Epidermal melanocyte (primary cell): ENCODE data around the gene ADISSP.
A peak's percentile ranks its signal among the peaks of the same experiment; 100 is the strongest.
"Not testable (repeated sequence)": the region's sequence is repeated elsewhere in the genome, so short reads cannot be mapped to it uniquely, and the experiment has no call there.

ENCODE experiments used
- DNase-seq: peaks from one replicate; pipeline ENCODE4 v3.0.0; 2011; ENCODE audit warnings: low spot score; ENCODE audit not compliant: insufficient read length

ADISSP gene

DNA sequence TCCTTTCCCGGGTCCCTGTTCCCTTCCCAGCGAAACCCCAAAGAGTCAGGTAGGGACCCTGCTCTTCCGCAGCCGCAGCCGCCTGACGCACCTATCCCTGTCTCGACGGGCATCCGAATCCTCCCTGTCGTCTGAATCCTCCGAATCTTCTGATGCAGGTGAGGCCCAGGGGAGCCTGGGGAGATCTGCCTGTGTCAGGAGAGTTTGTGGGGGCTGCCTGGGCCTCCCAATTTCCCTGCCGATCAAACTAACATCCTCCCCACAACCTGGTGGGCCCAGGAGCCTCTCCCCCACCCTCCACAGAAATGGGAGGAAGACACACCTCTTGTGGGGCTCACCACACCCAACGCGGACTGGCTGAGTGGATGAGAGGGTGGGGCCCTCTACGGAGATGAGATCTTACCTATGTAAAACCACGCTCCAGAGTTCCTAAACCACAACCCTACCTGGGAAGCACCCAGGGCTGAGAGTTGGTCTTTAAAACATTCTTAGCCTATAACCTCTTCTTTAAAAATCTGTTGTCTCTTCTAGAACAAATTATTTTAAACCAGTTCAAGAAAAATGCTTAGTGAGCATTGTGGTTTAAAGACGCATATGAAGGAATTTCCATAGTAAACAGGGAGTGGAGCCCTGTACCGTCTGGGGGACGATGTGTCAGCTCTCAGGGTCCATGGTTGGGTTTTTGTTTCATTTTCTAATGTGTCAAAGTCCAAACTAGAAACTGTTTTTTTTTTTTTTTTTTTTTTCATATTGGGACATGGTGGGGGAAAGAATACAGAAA is 30.2 kb upstream of the ADISSP start:
- DNase-seq = no peak

DNA sequence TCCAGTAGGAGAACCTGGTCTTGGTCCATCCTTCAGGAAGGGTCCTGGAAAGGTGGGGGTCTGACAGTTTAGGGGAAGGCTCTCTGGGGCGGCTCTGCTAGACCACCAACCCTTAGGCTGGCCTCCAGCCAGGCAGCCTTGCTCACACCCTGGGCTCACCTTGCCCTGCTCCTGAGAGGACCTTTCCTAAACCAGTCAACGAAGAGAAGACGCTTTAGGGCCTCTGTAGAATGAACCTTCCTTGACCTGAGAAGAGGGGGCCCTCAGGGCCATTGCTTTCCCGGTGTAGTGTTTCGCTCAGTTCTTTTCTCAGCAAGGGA is 29.6 kb upstream of the ADISSP start:
- no peak for DNase-seq

DNA sequence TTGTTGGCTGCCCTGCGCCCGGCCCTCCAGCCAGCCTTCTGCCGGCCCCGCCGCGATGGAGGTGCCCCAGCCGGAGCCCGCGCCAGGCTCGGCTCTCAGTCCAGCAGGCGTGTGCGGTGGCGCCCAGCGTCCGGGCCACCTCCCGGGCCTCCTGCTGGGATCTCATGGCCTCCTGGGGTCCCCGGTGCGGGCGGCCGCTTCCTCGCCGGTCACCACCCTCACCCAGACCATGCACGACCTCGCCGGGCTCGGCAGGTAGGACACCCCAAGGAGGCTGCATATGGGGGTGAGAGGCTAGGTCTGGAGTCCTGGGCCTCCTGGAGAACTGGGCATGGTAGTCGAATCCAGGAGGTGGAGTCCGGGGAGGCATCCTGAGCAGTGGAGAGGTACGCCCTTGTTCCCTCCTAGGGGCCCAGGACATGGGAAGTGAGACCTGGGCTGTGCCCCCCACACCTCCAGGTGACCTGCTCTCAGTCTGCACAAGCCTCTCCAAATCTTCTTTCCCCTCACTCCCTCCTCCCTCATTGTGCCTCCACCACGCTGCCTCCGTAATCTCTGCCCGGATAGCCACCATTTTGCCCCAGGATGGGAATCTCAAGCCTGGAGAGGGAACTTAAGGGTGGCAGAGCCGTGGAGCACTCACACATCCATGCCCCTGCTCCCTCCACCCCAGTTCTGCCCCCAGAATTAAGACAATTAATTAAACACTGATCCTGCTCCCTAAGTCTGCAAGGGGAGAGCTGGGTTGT is 29.1 kb upstream of the ADISSP start:
- no peak for DNase-seq

- peak; percentile 96 for DNase-seq
Observed at GRCh38 chr20:3795511-3796468, 28.2 kb upstream of the ADISSP start, which contains the start of gene CDC25B. Gene CDC25B (plus strand): TSS chr20:3796310. CDS start chr20:3796532, 222 bp downstream.

- no peak for DNase-seq
Observed at GRCh38 chr20:3794701-3795420, 27.3 kb upstream of the ADISSP start.

- DNase-seq = not testable (repeated sequence)
Observed at GRCh38 chr20:3794168-3794567, 26.6 kb upstream of the ADISSP start.

DNA sequence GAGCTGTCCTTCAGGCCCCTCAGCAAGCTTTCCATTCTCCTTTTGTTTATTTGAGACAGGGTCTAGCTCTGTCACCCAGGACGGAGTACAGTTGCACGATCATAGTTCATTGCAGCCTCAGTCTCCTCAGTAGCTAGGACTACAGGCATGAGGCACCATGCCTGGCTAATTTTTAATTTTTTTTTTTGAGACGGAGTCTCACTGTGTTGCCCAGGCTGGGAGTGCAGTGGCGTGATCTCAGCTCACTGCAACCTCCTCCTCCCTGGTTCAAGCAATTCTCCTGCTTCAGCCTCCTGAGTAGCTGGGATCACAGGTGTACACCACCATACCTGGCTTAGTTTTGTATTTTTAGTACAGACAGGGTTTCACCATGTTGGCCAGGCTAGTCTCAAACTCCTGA is 21.6 kb upstream of the ADISSP start:
- not testable (repeated sequence) for DNase-seq

GRCh38 chr20:3788685-3789155 is 21.2 kb upstream of the ADISSP start:
- no peak for DNase-seq

DNA sequence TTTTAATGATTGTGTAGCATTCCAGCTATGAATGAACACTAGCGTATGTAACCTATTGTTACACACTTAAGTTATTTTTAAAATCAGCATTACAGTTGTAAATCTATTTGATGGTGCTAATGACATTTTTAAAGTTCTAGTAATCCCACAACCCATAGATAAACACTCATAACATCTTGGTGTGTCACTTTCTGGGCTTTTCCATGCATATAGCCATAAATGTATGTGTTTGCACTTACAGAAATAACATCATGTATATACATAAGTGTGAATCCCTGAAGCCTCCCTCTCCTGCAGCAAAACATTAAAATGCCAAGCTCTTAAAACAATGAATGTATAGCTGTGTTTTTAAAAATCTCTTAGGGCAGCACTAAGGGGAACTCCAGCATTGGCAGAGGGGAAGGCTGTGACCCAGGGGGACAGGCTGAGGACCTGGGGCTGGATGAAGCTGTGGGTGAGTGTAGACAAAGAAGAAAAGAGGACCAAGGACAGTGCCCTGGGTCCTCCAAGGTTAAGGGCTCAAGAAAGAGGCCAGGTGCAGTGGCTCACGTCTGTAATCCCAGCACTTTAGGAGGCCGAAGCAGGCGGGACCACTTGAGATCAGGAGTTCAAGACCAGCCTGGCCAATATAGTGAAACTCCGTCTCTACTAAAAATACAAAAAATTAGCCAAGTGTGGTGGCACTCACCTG is 19.9 kb upstream of the ADISSP start:
- DNase-seq = no peak

DNA sequence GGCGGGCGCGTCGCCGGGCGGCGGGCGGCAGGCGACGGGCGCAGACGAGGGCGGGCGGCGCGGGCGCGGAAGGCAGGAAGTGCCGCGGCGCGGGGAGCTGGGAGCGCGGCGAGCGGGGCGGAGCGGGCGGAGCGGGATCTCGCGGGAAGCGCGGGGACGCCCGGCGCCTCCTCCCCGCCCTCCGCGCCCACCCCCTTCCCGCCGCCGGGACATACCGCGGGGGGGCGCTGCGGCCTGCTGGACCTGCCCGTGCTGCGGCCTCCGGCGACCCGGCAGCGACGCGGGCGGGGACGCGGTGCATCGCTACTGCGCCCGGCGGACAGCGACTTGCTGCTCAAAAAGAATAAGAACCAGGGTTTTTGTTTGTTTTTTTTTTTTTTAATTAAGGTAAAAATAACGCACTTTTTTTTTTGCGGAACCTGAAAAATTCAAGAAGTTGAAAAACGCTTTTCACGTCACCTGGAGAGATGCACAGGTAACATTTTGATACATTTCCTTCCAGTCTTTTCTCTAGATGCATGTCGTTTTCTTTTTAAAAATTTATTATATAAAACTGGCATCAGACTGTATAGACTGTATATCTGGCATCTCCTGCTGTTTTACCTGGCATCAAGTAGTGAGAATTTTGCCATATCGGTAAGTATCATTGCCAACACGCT is 19.2 kb upstream of the ADISSP start, which contains the start of gene CENPB:
TSS of gene CENPB (minus strand) at position 76 of the 659 bp plus-strand sequence. CDS start 257 bp downstream, outside the sequence.
- DNase-seq = peak; percentile 89

- no peak for DNase-seq
Observed at GRCh38 chr20:3786126-3786484, 18.6 kb upstream of the ADISSP start.

DNA sequence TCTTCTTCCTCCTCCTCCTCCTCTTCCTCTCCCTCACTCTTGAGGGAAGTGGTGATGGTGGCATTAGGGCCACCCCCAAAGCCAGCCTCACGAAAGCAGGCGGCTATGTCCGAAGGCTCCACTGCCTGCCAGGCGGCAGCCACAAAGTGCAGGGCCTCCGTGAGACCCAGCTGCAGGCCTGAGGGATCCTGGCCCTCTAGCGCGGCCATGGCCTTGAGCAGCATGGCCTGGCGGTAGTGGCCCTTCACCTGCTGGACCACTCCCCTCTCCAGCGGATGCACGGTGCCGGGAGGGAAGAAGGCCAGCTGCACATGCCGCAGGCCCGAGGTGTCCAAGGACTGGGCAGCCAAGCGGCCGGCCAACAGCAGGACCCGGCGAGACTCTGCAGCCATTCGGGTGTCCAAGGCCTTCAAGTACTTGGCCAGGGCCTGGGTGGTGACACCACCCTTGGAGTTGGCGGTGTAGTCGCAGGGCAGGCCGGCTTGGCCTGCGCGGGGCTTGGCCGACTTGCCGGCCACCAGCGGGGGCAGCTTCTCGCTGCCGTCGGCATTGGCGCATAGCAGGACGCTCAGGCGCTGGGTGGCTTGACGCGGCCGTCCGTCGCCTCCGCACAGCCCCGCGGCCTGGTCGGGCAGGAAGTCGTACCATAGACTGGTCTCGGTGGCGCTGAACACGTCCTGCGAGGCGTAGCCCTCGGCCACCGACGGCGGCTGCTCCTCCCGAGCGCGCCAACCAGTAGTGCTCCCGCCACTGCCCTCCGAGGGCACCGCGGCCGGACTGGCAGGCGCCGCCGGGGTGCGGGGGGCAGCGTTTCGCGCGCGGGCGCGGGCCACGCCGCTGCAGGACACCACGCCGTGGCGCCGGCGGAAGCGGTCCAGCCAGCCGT is 17.9 kb upstream of the ADISSP start:
- DNase-seq = no peak

GRCh38 chr20:3784863-3785239 is 17.3 kb upstream of the ADISSP start:
- no peak for DNase-seq

DNA sequence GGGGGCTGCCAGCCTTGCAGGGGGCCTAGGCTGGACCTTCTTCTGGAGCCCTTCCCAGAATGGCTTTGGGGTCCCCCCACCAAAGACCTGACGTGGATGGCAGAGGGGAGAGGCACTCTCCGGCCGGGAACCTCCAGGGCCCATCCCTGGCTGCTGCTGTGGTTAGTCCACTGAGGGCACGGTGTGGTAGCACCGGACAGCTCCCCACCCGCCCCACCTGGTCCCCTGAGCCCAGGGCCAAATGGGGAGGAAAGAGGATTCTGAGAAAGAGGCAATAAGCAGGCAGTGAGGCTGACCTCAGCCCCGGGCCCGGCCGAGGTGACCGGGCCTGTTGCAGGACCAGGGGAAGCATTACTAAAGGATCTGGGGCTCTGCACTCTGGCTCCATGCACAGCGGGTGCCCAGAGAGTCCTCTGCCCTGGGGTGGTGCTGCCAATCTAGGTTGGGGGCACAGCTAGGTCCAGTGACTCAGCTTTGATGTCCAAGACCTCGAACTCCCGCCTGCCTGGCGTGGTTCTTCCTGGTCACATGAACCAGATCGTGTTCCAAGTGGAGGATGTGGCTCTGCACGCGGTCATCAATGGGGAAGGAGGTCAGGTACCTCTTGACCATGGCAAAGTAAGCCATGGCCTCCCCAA is 16.8 kb upstream of the ADISSP start:
- DNase-seq = no peak

DNA sequence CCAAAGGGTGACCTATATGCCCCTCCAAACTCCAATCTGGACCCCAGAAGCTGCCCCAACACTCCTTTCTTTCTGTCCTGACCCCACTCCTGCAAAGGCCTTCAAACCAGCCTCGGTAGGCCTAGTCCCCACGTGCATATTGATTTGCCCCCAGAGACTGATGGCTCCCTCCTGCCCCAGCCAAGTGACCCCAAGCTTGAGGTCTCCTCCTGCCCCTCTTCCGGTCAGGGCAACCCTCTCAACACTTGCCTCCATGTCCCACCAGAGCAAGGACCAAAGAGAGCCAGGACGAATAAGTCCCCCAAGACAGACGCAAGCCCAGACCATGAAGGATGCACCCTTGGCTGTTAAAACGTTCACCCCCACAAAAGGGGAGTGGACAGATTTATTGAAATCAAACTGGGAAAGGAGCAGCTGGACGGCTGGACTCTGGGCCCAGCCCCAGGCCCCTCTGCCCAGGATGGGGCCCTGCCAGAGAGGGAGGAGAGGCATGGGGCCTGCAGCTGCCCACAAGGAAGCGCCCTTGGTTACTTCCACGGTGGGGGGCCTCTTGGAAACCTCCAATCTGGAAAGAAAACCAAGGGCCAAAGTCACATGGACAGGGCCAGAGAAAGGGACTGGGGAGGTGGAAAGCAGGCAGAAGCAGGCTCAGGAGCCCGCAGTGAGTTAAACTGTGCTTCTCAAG is 16.1 kb upstream of the ADISSP start:
- DNase-seq = no peak

GRCh38 chr20:3783068-3783489 is 15.5 kb upstream of the ADISSP start:
- no peak for DNase-seq

GRCh38 chr20:3782597-3782996 is 15.0 kb upstream of the ADISSP start:
- DNase-seq = no peak
